ENCODE measurements around the gene TRIM44. TPM values are rescaled to one million over a fixed set of nuclear protein-coding genes. Genes with fewer than 3 reads are reported as not detected.

TRIM44 gene
- total and polyA plus RNA-seq, 3 donors from 2014 or later = 37.1 to 42.3 (median 41.6) TPM

- intact Hi-C loops (cut with DNase I; ENCODE audit: low total_unique reads) = no loop called here
- DNase-seq = no peak
- no peak overlapping the region for H3K4me3 ChIP-seq
- WGBS, 2 donors = 72 to 73% methylated on average over 4 of the region's 4 CpGs
- no peak overlapping the region for H3K27ac ChIP-seq
- H3K9me3 ChIP-seq = no peaks in the 10 kb centered on the region
- no peaks in the 10 kb centered on the region for H3K27me3 ChIP-seq
- TF ChIP-seq, protein P1, sequence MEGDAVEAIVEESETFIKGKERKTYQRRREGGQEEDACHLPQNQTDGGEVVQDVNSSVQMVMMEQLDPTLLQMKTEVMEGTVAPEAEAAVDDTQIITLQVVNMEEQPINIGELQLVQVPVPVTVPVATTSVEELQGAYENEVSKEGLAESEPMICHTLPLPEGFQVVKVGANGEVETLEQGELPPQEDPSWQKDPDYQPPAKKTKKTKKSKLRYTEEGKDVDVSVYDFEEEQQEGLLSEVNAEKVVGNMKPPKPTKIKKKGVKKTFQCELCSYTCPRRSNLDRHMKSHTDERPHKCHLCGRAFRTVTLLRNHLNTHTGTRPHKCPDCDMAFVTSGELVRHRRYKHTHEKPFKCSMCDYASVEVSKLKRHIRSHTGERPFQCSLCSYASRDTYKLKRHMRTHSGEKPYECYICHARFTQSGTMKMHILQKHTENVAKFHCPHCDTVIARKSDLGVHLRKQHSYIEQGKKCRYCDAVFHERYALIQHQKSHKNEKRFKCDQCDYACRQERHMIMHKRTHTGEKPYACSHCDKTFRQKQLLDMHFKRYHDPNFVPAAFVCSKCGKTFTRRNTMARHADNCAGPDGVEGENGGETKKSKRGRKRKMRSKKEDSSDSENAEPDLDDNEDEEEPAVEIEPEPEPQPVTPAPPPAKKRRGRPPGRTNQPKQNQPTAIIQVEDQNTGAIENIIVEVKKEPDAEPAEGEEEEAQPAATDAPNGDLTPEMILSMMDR (IDR thresholded peaks at IDR 0.05) = no peak
- TF ChIP-seq POLR2A (IDR thresholded peaks at IDR 0.05) = no peak
- no peaks in the 10 kb centered on the region for H3K36me3 ChIP-seq (ENCODE audit: low read depth, missing control alignments)
- peaks cover 14% of the 10 kb centered on the region for H3K4me1 ChIP-seq
Observed at GRCh38 chr11:35809561-35809960, 147.0 kb downstream of the TRIM44 start.

DNA sequence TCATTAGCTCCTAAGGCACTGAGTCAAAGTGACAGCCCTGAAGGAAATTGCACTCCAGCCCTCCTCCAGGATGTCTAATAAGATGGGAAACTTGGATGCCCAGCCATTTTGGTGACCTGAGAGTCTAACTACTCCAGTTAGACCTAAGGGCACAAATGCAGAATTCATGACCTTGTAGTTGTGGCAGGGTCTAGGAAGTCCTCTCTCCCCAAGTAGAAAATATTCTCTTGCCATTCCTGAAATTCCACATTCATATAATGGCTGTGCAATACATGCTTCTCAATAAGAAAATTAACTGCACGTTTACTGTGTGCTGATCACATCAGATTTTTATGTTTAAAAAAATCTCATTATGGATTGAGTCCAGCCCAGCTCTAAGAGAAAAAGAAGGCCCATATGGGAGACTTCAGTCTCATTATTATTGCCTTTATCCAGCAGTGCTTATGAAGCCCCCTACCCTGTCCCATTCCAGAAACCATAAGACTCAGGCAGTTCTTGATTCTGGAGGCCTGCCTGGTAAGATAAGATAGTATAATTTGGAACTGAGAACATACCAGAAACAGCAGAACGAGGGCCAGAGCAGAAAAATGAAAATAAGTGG lies 147.6 kb downstream of the TRIM44 start:
- intact Hi-C loops (cut with DNase I; ENCODE audit: low total_unique reads) = no loop called here

DNA sequence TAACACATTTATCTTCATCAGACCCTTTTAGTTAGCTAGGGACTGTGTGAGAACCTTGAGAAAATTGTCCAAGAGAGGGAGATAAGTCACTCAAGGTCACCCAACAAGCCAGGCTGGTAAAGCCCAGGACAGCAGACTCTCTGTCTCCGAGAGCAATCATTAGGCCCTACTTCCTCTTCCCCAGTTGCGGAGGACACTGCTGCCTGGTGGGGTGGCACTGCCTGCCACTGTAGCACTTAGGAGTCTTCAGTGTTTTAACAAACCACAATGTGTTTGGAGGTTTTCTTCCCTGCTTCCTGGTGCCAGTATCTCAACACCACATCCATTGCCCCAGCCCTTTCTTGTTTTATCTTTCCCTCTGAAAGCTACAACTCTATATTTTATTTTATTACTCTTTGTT lies 149.2 kb downstream of the TRIM44 start:
- Histone ChIP-seq H3K27ac (no peak overlapping the region), H3K36me3 (ENCODE audit: low read depth, missing control alignments) (no peaks in the 10 kb centered on the region), H3K4me1 (peaks cover 14% of the 10 kb centered on the region), H3K9me3 (no peaks in the 10 kb centered on the region), H3K4me3 (no peak overlapping the region), H3K27me3 (no peaks in the 10 kb centered on the region)
- intact Hi-C loops (cut with DNase I; ENCODE audit: low total_unique reads) = no loop called here
- 55 to 59% methylated on average over 2 of the region's 2 CpGs for WGBS, 2 donors
- DNase-seq = peak; percentile 27
- TF ChIP-seq POLR2A (IDR thresholded peaks at IDR 0.05) = no peak
- TF ChIP-seq, protein P1 (IDR thresholded peaks at IDR 0.05) = no peak

More for the DNA sequence above, 147.6 kb downstream of the TRIM44 start:
- TF ChIP-seq, protein P1 (IDR thresholded peaks at IDR 0.05) = no peak
- no peak for TF ChIP-seq POLR2A (IDR thresholded peaks at IDR 0.05)
- H3K36me3 ChIP-seq (ENCODE audit: low read depth, missing control alignments) = no peaks in the 10 kb centered on the region
- no peak for DNase-seq
- 20 to 24% methylated on average over 2 of the region's 2 CpGs for WGBS, 2 donors
- H3K27me3 ChIP-seq = no peaks in the 10 kb centered on the region
- H3K4me1 ChIP-seq = peaks cover 14% of the 10 kb centered on the region
- no peaks in the 10 kb centered on the region for H3K9me3 ChIP-seq
- H3K27ac ChIP-seq = no peak overlapping the region
- H3K4me3 ChIP-seq = no peak overlapping the region

DNA sequence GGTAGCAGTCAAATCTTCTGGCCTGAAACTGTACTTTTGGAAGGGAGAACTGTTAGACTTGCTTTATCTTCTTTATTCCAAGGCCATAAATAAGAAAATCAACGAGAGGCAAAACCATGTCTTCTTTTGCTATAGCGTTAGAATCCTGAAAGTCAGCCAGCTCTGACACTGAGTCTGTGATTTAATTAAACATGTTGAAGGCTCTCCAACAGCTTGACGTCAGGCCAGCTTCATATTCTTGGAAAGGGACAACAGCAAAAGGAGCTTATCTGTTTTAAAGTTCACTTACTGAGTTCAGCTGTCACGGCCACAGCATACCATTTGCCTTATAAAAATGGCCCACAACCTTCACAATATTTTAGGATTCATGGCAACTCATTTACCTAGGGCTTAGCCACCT lies 150.3 kb downstream of the TRIM44 start:
- Histone ChIP-seq H3K9me3 (no peaks in the 10 kb centered on the region), H3K36me3 (ENCODE audit: low read depth, missing control alignments) (no peaks in the 10 kb centered on the region), H3K27ac (no peak overlapping the region), H3K27me3 (no peaks in the 10 kb centered on the region), H3K4me1 (peaks cover 14% of the 10 kb centered on the region), H3K4me3 (no peak overlapping the region)
- WGBS, 2 donors = 48 to 59% methylated on average over 4 of the region's 4 CpGs
- intact Hi-C loops (cut with DNase I; ENCODE audit: low total_unique reads) = no loop called here
- peak; percentile 63 for DNase-seq
- no peak for TF ChIP-seq POLR2A (IDR thresholded peaks at IDR 0.05)
- TF ChIP-seq, protein P1 (IDR thresholded peaks at IDR 0.05) = no peak

- intact Hi-C loops (cut with DNase I; ENCODE audit: low total_unique reads) = no loop called here
- no peak for DNase-seq
- no peak for TF ChIP-seq POLR2A (IDR thresholded peaks at IDR 0.05)
- TF ChIP-seq, protein P1 (IDR thresholded peaks at IDR 0.05) = no peak
Observed at GRCh38 chr11:35814081-35814695, 151.6 kb downstream of the TRIM44 start.

More at GRCh38 chr11:35814081-35814695, 151.6 kb downstream of the TRIM44 start:
- Histone ChIP-seq H3K4me1 (peaks cover 14% of the 10 kb centered on the region), H3K27ac (no peak overlapping the region), H3K27me3 (no peaks in the 10 kb centered on the region), H3K9me3 (no peaks in the 10 kb centered on the region), H3K4me3 (no peak overlapping the region), H3K36me3 (ENCODE audit: low read depth, missing control alignments) (no peaks in the 10 kb centered on the region)
- 92 to 94% methylated on average over 7 of the region's 7 CpGs for WGBS, 2 donors

All from testis (tissue), 3 donors.